ENCODE data around the gene CNTN5.

- TF ChIP-seq EZH2 (IDR thresholded peaks at IDR 0.05; ENCODE audit: insufficient read depth, poor library complexity, severe bottlenecking), result no peak
- no peak for TF ChIP-seq EZH2phosphoT487 (IDR thresholded peaks at IDR 0.05; ENCODE audit: insufficient read depth, low read depth)
These were observed 760.3 kb downstream of the CNTN5 start for GRCh38 chr11:99781074-99781473.

Data from GM23248 (cell line).